ENCODE results near the gene MAFF.

The MAFF gene

GRCh38 chr22:38238519-38239071, 36.8 kb downstream of the MAFF start:
- Histone ChIP-seq H3K4me3 (no peak overlapping the region), H3K27ac (peak overlapping the region in 18 of 21 experiments; percentile 28 to 81 (median 52))

- no peak overlapping the region for H3K4me3 ChIP-seq
- H3K27ac ChIP-seq, result peak overlapping the region in 19 of 21 experiments; percentile 28 to 81 (median 51)
These were observed 37.4 kb downstream of the MAFF start for GRCh38 chr22:38239101-38239761.

- Histone ChIP-seq H3K27ac (peak overlapping the region in 4 of 21 experiments; percentile 11 to 38 (median 18)), H3K4me3 (no peak overlapping the region)
These were observed 39.0 kb downstream of the MAFF start for GRCh38 chr22:38240734-38241252.

DNA sequence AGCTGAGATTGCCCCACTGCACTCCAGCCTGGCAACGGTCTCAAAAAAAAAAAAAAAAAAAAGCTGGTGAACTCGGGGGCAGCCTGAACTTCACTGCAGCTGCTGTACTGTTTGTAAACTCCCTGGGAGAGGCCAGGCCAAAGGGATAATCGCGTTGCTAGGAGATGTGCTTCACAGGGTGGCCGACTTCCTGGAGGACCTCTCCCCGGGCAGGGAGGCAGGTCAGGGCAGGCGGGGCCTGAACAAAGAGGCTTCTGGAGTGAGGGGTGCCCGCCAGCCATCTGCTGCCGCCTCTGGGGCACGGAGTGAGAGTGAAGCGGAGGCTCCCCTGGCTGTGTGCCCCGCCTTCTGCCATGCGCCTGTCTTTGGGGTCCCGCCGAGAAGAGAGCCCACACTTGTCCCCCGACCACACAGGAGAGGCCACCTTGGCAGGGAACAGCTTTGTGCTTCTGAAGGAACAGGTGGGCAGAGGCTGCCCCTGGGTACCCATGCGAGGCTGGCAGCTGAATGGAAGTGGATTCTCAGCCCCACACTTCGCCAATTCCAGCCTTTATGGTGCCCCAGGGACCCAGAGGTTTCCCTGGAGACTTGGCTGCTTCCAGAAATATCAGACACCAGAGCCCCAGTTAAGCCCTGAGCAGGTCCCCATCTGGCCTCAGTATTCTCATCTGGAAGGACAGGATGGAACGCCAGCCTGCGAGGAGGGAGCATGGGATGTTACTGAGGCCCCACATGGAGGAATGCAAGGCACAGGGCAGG, 41.4 kb downstream of the MAFF start:
- peak overlapping the region in 5 of 21 experiments; percentile 25 to 50 (median 35) for H3K27ac ChIP-seq
- H3K4me3 ChIP-seq, result no peak overlapping the region

GRCh38 chr22:38244106-38244505, 42.3 kb downstream of the MAFF start:
- Histone ChIP-seq H3K27ac (no peak overlapping the region), H3K4me3 (no peak overlapping the region)

GRCh38 chr22:38246046-38246658, 44.4 kb downstream of the MAFF start:
- Histone ChIP-seq H3K27ac (no peak overlapping the region), H3K4me3 (no peak overlapping the region)

GRCh38 chr22:38246692-38247091, 44.9 kb downstream of the MAFF start:
- H3K27ac ChIP-seq, result peak overlapping the region in 4 of 21 experiments; percentile 35 to 73 (median 48)
- no peak overlapping the region for H3K4me3 ChIP-seq

DNA sequence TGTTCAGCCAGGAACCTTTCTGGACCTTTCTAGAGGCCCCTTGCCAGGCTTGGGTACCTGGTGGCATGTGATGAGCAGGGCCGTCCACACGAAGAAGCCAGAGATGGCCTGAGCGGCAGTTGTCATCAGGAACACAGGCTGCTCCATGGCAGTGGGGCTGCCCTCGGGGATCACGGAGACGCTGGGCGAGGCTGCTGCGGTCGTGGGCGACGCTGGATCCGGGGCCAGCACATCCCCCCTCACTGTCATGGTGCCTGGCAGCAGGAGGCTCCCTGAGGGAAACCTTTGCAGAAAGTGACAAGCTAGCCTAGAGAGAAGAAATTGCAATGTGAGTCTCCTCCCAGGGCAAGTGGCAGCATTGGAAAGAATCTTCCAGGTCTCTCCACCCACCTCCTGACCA, 45.9 kb downstream of the MAFF start:
- H3K4me3 ChIP-seq, result no peak overlapping the region
- H3K27ac ChIP-seq, result peak overlapping the region in 5 of 21 experiments; percentile 14 to 73 (median 40)

DNA sequence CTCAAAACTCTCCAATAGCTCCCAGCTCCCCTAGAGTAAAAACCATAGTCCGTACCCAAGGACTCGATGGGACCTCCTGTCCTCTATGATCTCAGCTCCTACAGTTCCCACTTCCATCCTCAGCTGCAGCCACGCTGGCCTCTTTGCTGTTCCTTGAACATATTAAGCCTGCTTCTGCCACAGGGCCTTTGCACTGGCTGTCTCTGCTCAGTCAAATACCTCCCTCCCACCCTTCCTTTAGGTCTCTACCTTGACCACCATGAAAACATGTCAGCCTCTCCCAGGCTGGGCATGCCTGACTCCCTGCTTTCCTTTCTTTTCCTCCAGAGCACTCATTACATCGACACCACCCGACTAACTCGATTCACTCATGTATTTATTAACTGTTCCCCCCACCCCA, 46.5 kb downstream of the MAFF start:
- peak overlapping the region in 2 of 21 experiments; percentile 29 to 57 for H3K27ac ChIP-seq
- no peak overlapping the region for H3K4me3 ChIP-seq

- Histone ChIP-seq H3K4me3 (no peak overlapping the region), H3K27ac (no peak overlapping the region)
These were observed 47.5 kb downstream of the MAFF start for GRCh38 chr22:38249301-38249700.

- H3K4me3 ChIP-seq, result no peak overlapping the region
These were observed 48.2 kb downstream of the MAFF start for GRCh38 chr22:38249803-38250642.

GRCh38 chr22:38250643-38251340, 49.0 kb downstream of the MAFF start:
- Histone ChIP-seq H3K27ac (no peak overlapping the region), H3K4me3 (no peak overlapping the region)

More at GRCh38 chr22:38249803-38250642, 48.2 kb downstream of the MAFF start:
- H3K27ac ChIP-seq, result no peak overlapping the region

DNA sequence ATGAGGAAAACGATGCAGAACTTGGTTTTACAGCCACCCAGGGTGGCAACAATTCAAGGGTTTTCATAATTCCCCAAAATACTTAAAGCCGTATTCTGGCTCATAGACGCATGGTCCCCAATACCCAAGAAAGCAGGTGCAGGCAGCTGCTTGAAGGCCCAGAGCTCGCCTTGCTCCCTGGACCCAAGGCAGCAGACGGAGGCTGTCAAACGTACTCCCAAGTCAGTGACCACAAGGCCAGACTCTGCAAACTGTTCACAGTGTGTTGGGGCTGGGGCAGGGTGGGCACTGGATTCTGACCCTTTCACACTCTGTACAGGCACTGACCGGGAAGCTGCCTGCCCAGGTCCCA, 49.5 kb downstream of the MAFF start:
- H3K27ac ChIP-seq, result no peak overlapping the region
- no peak overlapping the region for H3K4me3 ChIP-seq

- Histone ChIP-seq H3K27ac (no peak overlapping the region), H3K4me3 (no peak overlapping the region)
These were observed 53.9 kb downstream of the MAFF start for GRCh38 chr22:38255697-38256096.

GRCh38 chr22:38257181-38257580, 55.4 kb downstream of the MAFF start:
- Histone ChIP-seq H3K4me3 (no peak overlapping the region), H3K27ac (peak overlapping the region in 14 of 21 experiments; percentile 17 to 80 (median 64))

DNA sequence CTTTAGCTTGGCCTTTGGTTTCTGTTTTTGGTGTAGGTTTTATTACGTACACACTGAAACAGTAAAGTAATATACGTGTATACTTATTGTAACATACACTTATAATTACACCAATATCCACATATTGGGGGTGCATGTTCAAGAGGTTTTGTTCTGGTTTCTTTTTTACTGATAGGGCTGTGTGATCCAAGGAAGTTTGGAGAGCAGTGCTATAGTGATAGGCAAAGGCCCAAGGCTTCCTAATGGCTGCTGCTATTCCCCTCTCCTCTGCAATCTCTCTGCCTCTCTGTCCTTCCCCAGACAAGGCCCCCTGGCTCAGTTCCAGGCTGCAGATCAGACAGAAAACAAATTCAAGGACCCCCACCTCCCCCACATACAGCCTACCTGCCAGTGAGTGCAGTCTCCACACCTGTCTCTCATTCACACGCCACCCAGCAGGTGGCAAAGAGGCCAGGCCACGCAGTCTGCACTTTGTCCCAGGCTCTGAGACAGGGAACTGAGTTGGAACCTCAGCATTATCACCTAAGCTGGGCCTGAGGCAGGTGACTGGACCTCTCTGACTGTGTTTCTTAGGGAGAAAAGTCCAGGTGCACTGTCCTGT, 56.0 kb downstream of the MAFF start:
- no peak overlapping the region for H3K4me3 ChIP-seq

GRCh38 chr22:38258895-38259294, 57.1 kb downstream of the MAFF start:
- Histone ChIP-seq H3K27ac (peak overlapping the region in 6 of 21 experiments; percentile 11 to 73 (median 38)), H3K4me3 (no peak overlapping the region)

More for the DNA sequence above, 56.0 kb downstream of the MAFF start:
- H3K27ac ChIP-seq, result peak overlapping the region in 12 of 21 experiments; percentile 34 to 80 (median 67)

DNA sequence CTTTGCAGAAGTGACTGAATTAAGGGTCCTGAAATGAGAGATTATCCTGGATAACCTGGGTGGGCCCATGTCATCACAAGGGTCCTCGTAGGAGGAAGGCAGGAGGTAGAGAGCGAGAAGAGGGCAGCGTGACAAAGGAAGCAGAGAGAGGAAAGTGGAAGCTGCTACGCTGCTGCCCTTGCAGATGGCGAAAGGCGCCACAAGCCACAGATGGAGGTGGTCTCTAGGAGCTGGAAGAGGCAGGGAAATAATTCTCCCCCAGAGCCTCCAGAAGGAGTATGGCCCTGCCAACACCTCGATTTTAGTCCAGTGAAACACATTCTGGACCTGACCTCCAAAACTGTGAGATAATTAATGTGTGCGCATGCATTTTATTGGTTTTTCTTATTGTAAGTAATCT, 57.6 kb downstream of the MAFF start:
- Histone ChIP-seq H3K4me3 (no peak overlapping the region), H3K27ac (peak overlapping the region in 6 of 21 experiments; percentile 11 to 49 (median 18))
